GM18526 (cell line): ENCODE data around the gene METRNL.

Experiments
- POLR2A ChIP-seq: IDR thresholded peaks from 3 replicates; pipeline ENCODE4 v1.6.1; 2011; ENCODE audit not compliant: insufficient read length; ENCODE audit errors: extremely low read depth

Gene METRNL

GRCh38 chr17:83064732-83065659, 14.4 kb upstream of the METRNL start:
- no peak for TF ChIP-seq POLR2A

- no peak for TF ChIP-seq POLR2A
Measured at GRCh38 chr17:83065660-83066542, 13.5 kb upstream of the METRNL start.

GRCh38 chr17:83067071-83067717, 12.2 kb upstream of the METRNL start:
- no peak for TF ChIP-seq POLR2A

GRCh38 chr17:83067718-83068261, 11.6 kb upstream of the METRNL start:
- no peak for TF ChIP-seq POLR2A

- TF ChIP-seq POLR2A = no peak
Measured at GRCh38 chr17:83068641-83069570, 10.5 kb upstream of the METRNL start.

GRCh38 chr17:83069571-83069906, 9.9 kb upstream of the METRNL start:
- no peak for TF ChIP-seq POLR2A

GRCh38 chr17:83069931-83070742, 9.3 kb upstream of the METRNL start:
- TF ChIP-seq POLR2A = no peak

GRCh38 chr17:83070800-83071341, 8.5 kb upstream of the METRNL start:
- no peak for TF ChIP-seq POLR2A

GRCh38 chr17:83071365-83071764, 8.0 kb upstream of the METRNL start:
- no peak for TF ChIP-seq POLR2A

GRCh38 chr17:83071966-83072562, 7.3 kb upstream of the METRNL start:
- no peak for TF ChIP-seq POLR2A

- TF ChIP-seq POLR2A = no peak
Measured at GRCh38 chr17:83072600-83073358, 6.6 kb upstream of the METRNL start.
